HL-60 (cell line): ENCODE data around the gene COL25A1.
"Not testable (repeated sequence)": the region's sequence is repeated elsewhere in the genome, so short reads cannot be mapped to it uniquely, and the experiment has no call there.

Source experiments
- DNase-seq, 2 experiments: peaks; one replicate each; pipeline ENCODE4 v3.0.0-alpha.2; 2010 to 2020; ENCODE audit warnings: low read depth in 1 of 2, low spot score in 1 of 2
- H3K27ac ChIP-seq: fragments of 250-450 bp; sonication (Bioruptor Pico); replicated peaks from 2 replicates; pipeline ENCODE4 v1.5.1; 2020; ENCODE audit warnings: mild to moderate bottlenecking, moderate library complexity
- H3K27me3 ChIP-seq: fragments of 250-450 bp; sonication (Bioruptor Pico); 2 replicates; pipeline ENCODE4 v1.5.1; 2021; ENCODE audit warnings: mild to moderate bottlenecking, moderate library complexity; ENCODE audit not compliant: insufficient read depth, poor library complexity, severe bottlenecking
- H3K4me3 ChIP-seq: replicated peaks from 2 replicates; pipeline ENCODE4 v1.5.1; 2011; ENCODE audit warnings: mild to moderate bottlenecking, control low read depth, low read length; ENCODE audit not compliant: insufficient read depth
- CTCF ChIP-seq: IDR thresholded peaks from one replicate; pipeline ENCODE4 v1.5.1; 2011; ENCODE audit warnings: low read length, control low read depth, inconsistent platforms; ENCODE audit not compliant: insufficient read depth
- GABPA ChIP-seq: IDR thresholded peaks from 2 replicates; pipeline ENCODE4 v1.6.1; 2012; ENCODE audit warnings: low read depth
- POLR2AphosphoS5 ChIP-seq: IDR thresholded peaks from 2 replicates; pipeline ENCODE4 v1.6.1; 2012; ENCODE audit warnings: low read depth
- REST ChIP-seq: IDR thresholded peaks from 2 replicates; pipeline ENCODE4 v1.6.1; 2012; ENCODE audit warnings: low read depth; ENCODE audit not compliant: insufficient replicate concordance
- SPI1 ChIP-seq: IDR thresholded peaks from 2 replicates; pipeline ENCODE4 v1.6.1; 2012; ENCODE audit warnings: low read depth, mild to moderate bottlenecking, borderline replicate concordance

The COL25A1 gene

DNA sequence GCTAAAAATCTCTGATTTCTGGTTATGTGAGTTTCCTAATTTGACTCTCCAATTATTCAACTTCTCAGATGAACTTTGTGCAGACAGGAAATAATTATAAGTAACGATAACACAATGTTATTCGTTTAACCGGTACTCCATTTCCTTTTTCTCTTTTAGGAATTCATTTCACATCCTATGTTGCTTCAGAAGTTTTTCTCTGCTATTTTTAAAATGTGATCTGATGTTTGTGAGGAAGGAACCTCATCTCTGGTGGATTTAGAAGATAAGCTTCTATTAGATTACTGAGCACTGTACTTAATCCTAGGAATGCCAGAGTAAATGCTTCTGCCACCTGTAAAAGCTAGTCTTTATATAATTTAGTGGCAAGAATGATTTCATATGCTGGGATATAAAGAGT, 423.7 kb downstream of the COL25A1 start:
- no peak for DNase-seq
- no peak overlapping the region for H3K27ac ChIP-seq
- no peak for TF ChIP-seq SPI1
- no peak for TF ChIP-seq GABPA
- TF ChIP-seq REST = no peak
- no peak for TF ChIP-seq CTCF
- no peak for TF ChIP-seq POLR2AphosphoS5
- no peak overlapping the region for H3K4me3 ChIP-seq
- H3K27me3 ChIP-seq = no peaks in the 10 kb centered on the region

DNA sequence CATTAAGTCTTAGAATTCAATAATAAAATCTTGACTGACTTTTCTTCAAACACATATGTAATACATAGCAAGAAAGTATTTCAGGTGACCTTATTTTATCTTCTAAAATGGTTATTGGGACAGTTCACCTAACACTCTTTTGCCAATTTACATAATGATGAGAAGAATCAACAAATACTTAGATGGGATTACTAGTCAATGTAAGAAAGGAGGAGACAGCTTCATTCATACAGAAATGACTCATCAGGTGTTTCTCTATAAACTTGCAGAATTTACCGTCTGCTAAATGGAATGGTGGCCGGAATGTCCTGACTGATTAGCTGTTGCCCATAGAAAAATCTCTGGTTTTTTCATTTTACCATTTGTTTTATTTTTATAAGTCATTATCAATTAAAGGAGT, 424.6 kb downstream of the COL25A1 start:
- H3K27me3 ChIP-seq = no peaks in the 10 kb centered on the region
- H3K4me3 ChIP-seq = no peak overlapping the region
- no peak for DNase-seq
- TF ChIP-seq CTCF = no peak
- no peak for TF ChIP-seq POLR2AphosphoS5
- no peak for TF ChIP-seq SPI1
- no peak for TF ChIP-seq GABPA
- no peak for TF ChIP-seq REST
- no peak overlapping the region for H3K27ac ChIP-seq

- H3K27ac ChIP-seq = no peak overlapping the region
- TF ChIP-seq GABPA (no peak), SPI1 (no peak), POLR2AphosphoS5 (no peak), CTCF (no peak), REST (no peak)
- no peak overlapping the region for H3K4me3 ChIP-seq
- DNase-seq = no peak
- no peaks in the 10 kb centered on the region for H3K27me3 ChIP-seq
These were observed 427.7 kb downstream of the COL25A1 start for GRCh38 chr4:108874806-108875205.

GRCh38 chr4:108869970-108870369, 432.5 kb downstream of the COL25A1 start:
- not testable (repeated sequence) for H3K27me3 ChIP-seq, H3K27ac ChIP-seq, DNase-seq, H3K4me3 ChIP-seq
